Activated naive CD4-positive, alpha-beta T cell treated with anti-CD3 and anti-CD28 coated beads, Interleukin-2, amount 50 U/mL, for 72 hours (primary cell): Measurements from ENCODE around the gene IFNG-AS1. TPM values are rescaled to one million over a fixed set of nuclear protein-coding genes. Genes with fewer than 3 reads are reported as not detected.

Experiments
- ATAC-seq, 2 donors: fragments of 150-1000 bp; cut with Tn5 transposase; 2 replicates each; pipeline ENCODE4 v1.10.0; 2021; ENCODE audit warnings: mild to moderate bottlenecking in 2 of 2, moderate library complexity in 2 of 2
- DNase-seq, 2 donors: peaks; one replicate each; pipeline ENCODE4 v3.0.0; 2021 to 2022; ENCODE audit warnings: low spot score in 2 of 2
- H3K27ac Mint-ChIP-seq, 2 donors: one replicate each; pipeline ENCODE4 v1.8.0; 2022; ENCODE audit warnings: mild to moderate bottlenecking in 2 of 2, mixed read lengths in 2 of 2
- H3K36me3 Mint-ChIP-seq, 2 donors: one replicate each; pipeline ENCODE4 v1.8.0; 2022; ENCODE audit warnings: mixed read lengths in 2 of 2
- H3K9me3 Mint-ChIP-seq, 2 donors: one replicate each; pipeline ENCODE4 v1.8.0; 2022; ENCODE audit warnings: mixed read lengths in 2 of 2
- total RNA-seq, 2 donors: library from RNA; stranded (reverse); gene quantifications; one replicate each; pipeline ENCODE4 v1.2.3, GENCODE V29; 2022

IFNG-AS1 gene
- total RNA-seq = 1 to 10 TPM in 1 of 2 donors, not detected in 1; 1.9 TPM

DNA sequence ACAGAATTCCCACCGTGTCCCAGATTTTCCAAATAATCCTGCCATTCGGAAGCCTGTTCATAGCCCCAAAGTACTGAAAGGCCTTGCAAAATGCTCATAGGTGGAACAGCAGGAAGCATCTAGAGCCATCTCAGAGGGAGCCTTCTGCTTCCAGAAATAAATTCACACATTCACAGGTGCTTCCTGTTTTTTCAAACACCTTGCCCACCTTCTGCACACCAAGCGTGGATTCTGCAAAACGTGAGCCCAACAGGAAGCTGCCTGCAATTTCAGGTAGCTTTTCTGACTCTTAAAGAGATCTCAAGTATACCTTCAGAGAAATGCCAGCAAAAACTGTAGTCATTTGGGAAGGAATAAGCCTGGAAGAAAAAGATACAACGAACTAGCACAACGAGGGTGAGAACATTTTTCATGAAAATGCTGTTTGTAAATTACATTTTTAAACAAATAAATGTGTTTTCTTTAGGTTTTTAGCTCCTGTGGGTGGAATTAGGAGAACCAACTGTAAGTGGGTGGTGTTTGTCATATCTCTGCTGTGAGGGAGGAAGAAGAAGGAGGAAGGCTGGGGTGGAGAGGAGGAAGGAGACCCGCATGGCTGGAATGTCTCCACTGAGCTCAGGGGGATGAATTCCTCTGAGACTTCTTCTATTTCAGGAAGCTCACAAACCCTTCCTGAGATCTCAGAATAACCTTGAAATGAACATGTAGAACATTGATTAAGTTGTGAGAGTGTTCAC lies at the start of gene IFNG-AS1:
Gene IFNG-AS1, plus strand, starts transcription at position 264 of the 737 bp plus-strand sequence.
- H3K36me3 Mint-ChIP-seq = peaks cover 7 to 31% of the 10 kb centered on the region in 2 donors
- DNase-seq (peak in 1 of 2 donors; percentile 15), ATAC-seq (peak in 1 of 2 donors; percentile 73)
- peaks cover 4 to 11% of the 10 kb centered on the region in 2 donors for H3K9me3 Mint-ChIP-seq
- H3K27ac Mint-ChIP-seq = peak within 1 kb of the TSS in 1 of 2 donors; percentile 89

- ATAC-seq = no peak
- Mint-ChIP-seq H3K9me3 (no peaks in the 10 kb centered on the region), H3K36me3 (no peaks in the 10 kb centered on the region), H3K27ac (no peak overlapping the region)
- DNase-seq = no peak
These were observed 49.6 kb upstream of the IFNG-AS1 start for GRCh38 chr12:67939611-67940010.

- DNase-seq = no peak
- Mint-ChIP-seq H3K36me3 (no peaks in the 10 kb centered on the region), H3K27ac (no peak overlapping the region), H3K9me3 (no peaks in the 10 kb centered on the region)
- ATAC-seq = no peak
These were observed 48.4 kb upstream of the IFNG-AS1 start for GRCh38 chr12:67940780-67941243.

DNA sequence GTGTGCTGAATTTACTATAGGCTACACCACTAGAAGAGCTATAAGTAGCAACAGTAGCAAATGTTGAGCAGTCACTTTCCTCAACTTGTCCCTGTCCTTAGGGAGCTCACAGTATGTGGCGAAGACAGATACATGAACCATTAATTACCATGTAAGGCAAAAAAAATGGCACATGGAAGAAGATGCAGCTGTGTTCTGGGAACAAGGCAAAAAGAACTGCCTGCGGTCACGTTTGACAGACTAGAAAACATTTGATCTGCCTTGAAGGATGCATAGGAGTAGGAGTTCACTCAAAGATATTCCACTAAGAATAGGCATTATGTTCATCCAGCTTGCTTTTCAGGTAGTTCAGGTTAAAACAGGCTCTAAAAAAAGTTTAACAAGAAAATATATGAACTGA lies 46.5 kb upstream of the IFNG-AS1 start:
- no peak overlapping the region for H3K27ac Mint-ChIP-seq
- no peaks in the 10 kb centered on the region for H3K9me3 Mint-ChIP-seq
- DNase-seq (no peak), ATAC-seq (no peak)
- H3K36me3 Mint-ChIP-seq = no peaks in the 10 kb centered on the region

DNA sequence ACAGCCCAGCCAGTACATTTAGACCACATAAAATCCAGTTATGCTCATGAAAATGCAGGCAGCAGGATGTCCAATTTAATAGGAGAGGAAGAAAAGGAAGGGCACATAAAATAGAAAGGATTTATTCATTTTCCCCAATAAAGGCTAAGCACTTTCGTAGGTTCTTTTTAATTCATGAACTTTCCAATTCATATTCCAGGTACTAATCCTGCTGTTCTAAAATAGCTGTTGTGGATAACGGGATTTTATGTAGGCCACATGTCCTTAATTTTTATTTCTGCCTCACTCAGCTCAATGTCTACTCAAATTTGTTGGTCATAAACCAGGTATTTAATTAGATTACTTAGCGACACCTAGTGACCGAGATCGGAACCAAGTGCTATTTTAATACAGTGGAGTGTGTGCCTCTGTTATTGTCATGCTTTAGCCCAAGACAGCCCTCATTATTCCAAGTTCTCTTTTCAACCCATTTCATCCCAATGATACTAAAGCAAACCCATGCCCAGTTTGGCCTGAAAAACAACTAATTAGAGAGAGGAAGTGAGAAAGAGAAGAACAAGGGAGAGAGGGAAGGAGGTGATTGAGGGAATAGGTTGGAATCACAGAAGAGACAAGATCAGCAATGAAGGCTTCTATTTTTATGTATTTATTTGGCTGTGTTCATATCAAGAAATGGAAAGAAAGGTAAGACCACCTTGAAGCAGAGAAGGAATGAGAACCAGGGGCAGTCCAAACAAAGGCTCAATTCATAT lies 45.9 kb upstream of the IFNG-AS1 start:
- ATAC-seq (peak; percentile 58 to 65), DNase-seq (peak in 1 of 2 donors; percentile 61)
- Mint-ChIP-seq H3K9me3 (no peaks in the 10 kb centered on the region), H3K27ac (no peak overlapping the region), H3K36me3 (no peaks in the 10 kb centered on the region)

GRCh38 chr12:67944093-67944492 lies 45.2 kb upstream of the IFNG-AS1 start:
- no peak for ATAC-seq
- Mint-ChIP-seq H3K9me3 (no peaks in the 10 kb centered on the region), H3K27ac (no peak overlapping the region), H3K36me3 (no peaks in the 10 kb centered on the region)
- no peak for DNase-seq

GRCh38 chr12:67952787-67953186 lies 36.5 kb upstream of the IFNG-AS1 start:
- Mint-ChIP-seq H3K9me3 (no peaks in the 10 kb centered on the region), H3K36me3 (no peaks in the 10 kb centered on the region), H3K27ac (no peak overlapping the region)
- DNase-seq = no peak
- ATAC-seq = no peak

GRCh38 chr12:67957383-67957782 lies 31.9 kb upstream of the IFNG-AS1 start:
- DNase-seq (no peak), ATAC-seq (no peak)
- H3K36me3 Mint-ChIP-seq = no peaks in the 10 kb centered on the region
- H3K9me3 Mint-ChIP-seq = no peaks in the 10 kb centered on the region
- no peak overlapping the region for H3K27ac Mint-ChIP-seq

DNA sequence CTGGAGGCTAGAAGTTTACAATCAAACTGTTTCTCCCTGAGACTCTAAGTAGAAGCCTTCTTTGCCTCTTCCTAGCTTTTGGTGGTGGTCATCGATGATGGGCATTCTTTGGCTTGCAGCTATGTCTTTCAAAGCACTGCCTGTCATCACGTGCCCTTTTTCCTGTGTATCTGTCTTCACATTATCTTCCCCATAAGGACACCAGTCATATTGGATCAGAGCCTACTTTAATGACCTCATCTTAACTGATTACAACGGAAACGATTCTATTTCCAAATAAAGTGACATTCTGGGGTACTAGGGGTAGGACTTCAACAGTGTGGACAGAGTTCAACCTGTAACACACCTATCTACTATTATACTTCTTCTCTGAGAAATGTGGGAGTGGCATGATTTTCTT lies 31.1 kb upstream of the IFNG-AS1 start:
- Mint-ChIP-seq H3K9me3 (no peaks in the 10 kb centered on the region), H3K27ac (no peak overlapping the region), H3K36me3 (no peaks in the 10 kb centered on the region)
- ATAC-seq (no peak), DNase-seq (no peak)

DNA sequence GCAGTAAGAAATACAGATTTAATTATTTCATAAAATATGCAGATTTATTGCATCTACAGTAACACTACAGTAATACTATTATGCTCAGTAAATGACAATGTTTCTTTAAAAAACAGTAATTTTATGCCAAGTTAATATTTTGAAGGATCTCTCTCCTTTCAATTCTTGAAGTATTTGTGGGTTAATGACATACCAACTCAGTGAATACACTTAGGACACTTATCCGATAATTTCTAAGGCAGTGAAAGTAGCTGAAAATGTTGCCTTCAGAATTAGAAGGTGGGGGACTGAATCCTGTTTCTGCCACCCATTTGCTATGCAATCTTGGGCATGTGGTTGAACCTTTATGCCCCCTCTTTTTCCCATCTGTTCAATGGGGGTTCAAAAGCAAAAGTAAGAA lies 24.8 kb upstream of the IFNG-AS1 start:
- H3K9me3 Mint-ChIP-seq = peaks cover 0 to 3% of the 10 kb centered on the region in 2 donors
- H3K27ac Mint-ChIP-seq = no peak overlapping the region
- H3K36me3 Mint-ChIP-seq = no peaks in the 10 kb centered on the region
- ATAC-seq = no peak
- DNase-seq = no peak

GRCh38 chr12:67966560-67966959 lies 22.7 kb upstream of the IFNG-AS1 start:
- DNase-seq = no peak
- H3K9me3 Mint-ChIP-seq = peaks cover 0 to 3% of the 10 kb centered on the region in 2 donors
- H3K36me3 Mint-ChIP-seq = no peaks in the 10 kb centered on the region
- H3K27ac Mint-ChIP-seq = no peak overlapping the region
- ATAC-seq = no peak

- Mint-ChIP-seq H3K36me3 (no peaks in the 10 kb centered on the region), H3K9me3 (peaks cover 0 to 3% of the 10 kb centered on the region in 2 donors), H3K27ac (no peak overlapping the region)
- ATAC-seq (no peak), DNase-seq (no peak)
These were observed 20.9 kb upstream of the IFNG-AS1 start for GRCh38 chr12:67968321-67968720.

DNA sequence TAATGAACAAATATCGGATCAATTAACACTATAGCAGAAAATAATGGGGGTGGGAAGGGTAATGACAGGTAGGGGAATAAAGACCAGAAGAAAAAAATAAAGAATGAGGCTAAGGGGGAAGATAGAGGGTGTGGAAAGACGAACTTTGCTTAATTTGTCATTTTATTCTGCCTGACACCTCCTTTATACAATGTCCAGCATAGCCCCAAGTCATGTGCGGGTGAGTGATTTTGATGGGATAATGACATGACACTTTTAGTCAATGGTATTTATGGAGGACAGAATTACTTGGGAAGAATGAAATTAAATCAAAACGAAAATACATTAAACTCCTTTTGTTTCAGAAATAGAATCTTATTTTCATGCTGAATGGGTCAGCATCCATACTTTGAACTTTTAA lies 20.5 kb upstream of the IFNG-AS1 start:
- H3K36me3 Mint-ChIP-seq = no peaks in the 10 kb centered on the region
- ATAC-seq (no peak), DNase-seq (no peak)
- no peak overlapping the region for H3K27ac Mint-ChIP-seq
- H3K9me3 Mint-ChIP-seq = peaks cover 0 to 3% of the 10 kb centered on the region in 2 donors

GRCh38 chr12:67969134-67969802 lies 20.0 kb upstream of the IFNG-AS1 start:
- no peaks in the 10 kb centered on the region for H3K36me3 Mint-ChIP-seq
- no peak overlapping the region for H3K27ac Mint-ChIP-seq
- ATAC-seq (no peak), DNase-seq (no peak)
- peaks cover 0 to 3% of the 10 kb centered on the region in 2 donors for H3K9me3 Mint-ChIP-seq

DNA sequence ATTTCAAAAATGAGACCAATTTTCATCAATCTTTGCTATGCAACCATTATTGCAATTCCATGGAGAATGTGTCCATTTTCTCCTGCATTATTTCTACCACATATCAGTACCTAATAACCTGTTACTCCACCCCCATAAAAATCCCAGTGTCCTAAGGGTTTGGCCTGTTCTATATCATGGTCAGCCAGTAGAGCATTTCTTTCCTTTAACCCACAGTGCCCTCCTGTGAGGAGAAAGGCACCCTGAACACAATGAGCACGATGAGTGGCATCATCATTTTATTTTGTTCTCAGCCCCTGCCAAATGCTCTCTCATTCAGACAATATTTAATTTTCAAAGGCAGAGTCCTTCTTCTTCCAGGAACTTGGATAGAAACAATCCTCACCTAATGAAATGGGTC lies 11.6 kb upstream of the IFNG-AS1 start:
- Mint-ChIP-seq H3K27ac (no peak overlapping the region), H3K36me3 (no peaks in the 10 kb centered on the region), H3K9me3 (peaks cover 0 to 12% of the 10 kb centered on the region in 2 donors)
- ATAC-seq (no peak), DNase-seq (no peak)

DNA sequence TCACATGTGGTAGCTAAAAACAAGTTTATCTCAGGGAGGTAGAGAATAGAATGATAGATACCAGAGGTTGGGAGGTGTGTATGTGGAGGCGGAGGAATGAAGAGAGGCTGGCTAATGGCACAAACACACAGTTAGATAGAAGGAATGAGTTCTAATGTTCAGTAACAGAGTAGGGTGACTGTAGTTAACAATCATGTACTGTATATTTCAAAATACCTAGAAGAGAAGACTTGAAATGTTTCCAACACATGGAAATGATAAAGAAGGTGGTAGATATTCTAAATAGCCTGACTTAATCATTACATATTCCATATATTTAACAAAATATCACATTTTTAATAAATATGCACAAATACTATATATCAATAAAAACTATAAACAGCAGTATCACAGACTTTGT lies 8.9 kb upstream of the IFNG-AS1 start:
- no peaks in the 10 kb centered on the region for H3K36me3 Mint-ChIP-seq

More for the DNA sequence above, 8.9 kb upstream of the IFNG-AS1 start:
- ATAC-seq (no peak), DNase-seq (no peak)
- peaks cover 0 to 14% of the 10 kb centered on the region in 2 donors for H3K9me3 Mint-ChIP-seq
- H3K27ac Mint-ChIP-seq = no peak overlapping the region
